Fibroblast of the conjunctiva (primary cell): Measurements from ENCODE around the gene ARSI.
A peak's percentile ranks its signal among the peaks of the same experiment; 100 is the strongest.

Experiments
- DNase-seq: peaks from one replicate; pipeline ENCODE4 v3.0.0-alpha.2; 2010; ENCODE audit warnings: low read depth

ARSI gene

DNA sequence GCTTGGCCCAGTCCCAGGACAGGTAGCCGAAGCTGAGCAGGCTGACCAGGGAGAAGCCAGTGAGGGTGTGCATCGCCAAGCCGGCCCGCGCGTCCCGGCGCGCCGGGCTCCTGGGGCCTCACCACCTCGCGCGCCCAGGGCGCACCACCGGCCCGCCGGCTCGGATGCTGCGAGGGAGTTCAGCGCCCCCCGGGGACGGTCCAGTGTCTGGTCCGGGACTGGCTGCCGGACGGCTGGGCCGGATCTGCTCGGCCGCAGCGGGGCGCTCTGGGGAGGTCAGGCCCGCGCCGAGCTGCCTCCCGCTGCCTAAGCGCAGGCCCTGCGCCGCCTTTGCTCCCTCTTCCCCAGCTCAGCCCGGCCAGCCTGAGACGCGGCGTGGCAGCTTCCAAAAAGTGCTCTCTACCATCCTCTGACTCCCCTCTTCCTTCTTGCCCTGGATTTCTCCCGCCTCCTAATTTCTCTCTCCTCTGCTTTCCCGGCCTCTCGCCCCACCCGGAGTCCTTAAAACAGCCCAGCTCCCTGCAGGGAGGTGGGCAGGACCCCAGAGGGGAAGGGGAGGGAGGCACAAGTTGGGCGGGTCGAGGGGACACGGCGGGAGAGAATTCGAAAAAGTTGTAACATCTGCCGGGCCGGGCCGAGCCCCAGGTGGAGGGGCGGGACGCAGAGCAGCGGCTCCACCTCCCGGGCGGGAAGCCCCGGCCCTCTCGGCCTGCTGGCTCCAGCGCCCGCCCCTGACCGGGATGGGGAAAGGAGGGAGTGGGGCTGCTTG is at the start of gene ARSI:
ARSI (minus strand) TSS at position 605 of the 769 bp plus-strand sequence; CDS start at position 73, 532 bp downstream.
- no peak for DNase-seq

DNA sequence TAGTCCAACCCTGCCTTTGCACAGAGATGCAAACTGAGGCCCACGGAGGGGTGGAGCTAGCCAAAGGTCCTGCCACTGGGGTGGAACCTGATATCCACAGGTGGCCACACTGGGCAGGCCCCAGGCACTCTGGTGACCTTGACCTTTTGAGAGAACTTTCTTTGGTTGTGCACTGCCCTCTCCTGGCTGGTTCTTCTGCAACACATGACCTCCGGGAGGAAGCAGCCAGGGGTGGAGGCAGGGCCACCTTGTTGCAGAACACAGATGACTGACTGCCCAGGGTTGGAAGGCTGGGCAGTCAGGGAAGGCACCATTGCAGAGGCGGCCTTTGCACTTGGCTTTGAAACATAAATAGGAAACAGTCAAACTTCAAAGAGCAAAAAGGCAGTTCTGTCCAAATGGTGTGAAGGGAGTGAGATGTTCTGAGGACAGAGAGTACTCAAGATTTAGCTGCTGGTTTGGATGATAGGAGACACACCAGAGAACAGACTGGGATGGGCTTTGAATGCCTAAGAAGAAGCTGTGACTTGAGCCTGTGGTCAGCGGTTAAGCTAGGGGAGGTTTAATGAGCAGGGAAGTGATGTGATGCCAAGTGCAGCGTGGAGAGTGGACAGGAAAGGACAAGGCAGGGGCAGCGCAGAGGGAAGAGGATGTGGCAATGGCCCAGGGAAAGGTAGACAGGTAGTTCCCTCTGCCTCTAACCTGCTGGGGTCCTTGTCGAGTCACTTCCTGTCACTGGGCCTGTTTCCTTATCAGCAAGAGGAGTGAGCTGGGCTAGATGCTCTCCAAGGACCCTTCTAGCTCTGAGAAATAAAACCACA is 48.0 kb upstream of the ARSI start:
- DNase-seq, result peak; percentile 55

DNA sequence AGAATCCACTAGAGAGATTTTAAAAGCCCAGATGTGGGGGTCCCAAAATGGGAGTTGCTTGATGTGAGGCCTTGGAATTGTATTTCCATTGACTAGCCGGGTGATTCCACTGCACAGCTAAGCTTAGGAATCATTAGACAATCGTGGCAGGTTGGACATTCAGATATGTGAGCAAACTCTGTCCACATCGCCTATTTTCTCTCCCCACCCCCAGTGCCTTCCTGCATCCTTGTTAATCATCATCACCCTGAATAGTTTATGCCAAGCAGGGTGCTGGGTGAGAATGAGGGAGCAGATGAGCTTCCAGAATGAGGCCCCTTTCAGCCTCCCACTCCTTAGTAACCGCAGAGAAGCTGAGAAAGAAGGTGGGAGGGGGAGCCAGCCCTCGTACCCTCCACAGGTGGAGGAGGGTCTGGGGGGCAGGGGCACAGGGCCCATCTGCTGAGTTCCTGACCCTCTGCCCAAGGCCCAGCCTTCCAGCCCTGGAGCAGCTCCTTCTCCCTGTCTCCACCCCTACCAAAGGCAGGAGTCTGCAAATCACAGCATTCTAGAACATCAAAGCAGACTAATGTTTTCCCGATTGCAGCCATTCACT is 47.1 kb upstream of the ARSI start:
- DNase-seq, result no peak

- DNase-seq, result no peak
These were observed 44.7 kb upstream of the ARSI start for GRCh38 chr5:150347451-150347850.

- no peak for DNase-seq
These were observed 44.3 kb upstream of the ARSI start for GRCh38 chr5:150347003-150347402.

- no peak for DNase-seq
These were observed 43.9 kb upstream of the ARSI start for GRCh38 chr5:150346592-150346991.

DNA sequence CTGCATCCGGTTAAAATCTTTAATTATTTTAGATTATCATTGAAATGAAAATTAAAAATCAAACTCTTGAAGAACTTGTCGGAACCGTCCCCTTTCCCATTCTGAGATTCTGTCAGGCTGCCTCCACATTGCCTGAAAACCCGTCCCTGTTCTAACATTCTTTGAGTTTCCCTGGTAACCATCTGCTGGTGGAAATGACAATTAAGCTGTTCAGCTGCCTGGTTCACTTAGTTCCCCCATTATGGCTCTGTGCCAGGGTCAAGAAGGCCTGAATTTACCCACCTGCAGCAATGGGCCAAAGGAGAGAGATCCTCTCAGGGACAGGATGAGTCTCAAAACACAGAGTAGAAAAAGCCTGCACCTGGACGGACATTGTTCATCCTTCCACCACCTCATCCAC is 43.0 kb upstream of the ARSI start:
- DNase-seq, result no peak

- no peak for DNase-seq
These were observed 41.4 kb upstream of the ARSI start for GRCh38 chr5:150343994-150344631.

GRCh38 chr5:150342583-150342982 is 39.9 kb upstream of the ARSI start:
- no peak for DNase-seq

GRCh38 chr5:150341989-150342388 is 39.3 kb upstream of the ARSI start:
- DNase-seq, result no peak

GRCh38 chr5:150341331-150341730 is 38.6 kb upstream of the ARSI start:
- DNase-seq, result no peak

- no peak for DNase-seq
These were observed 38.0 kb upstream of the ARSI start for GRCh38 chr5:150340614-150341255.

DNA sequence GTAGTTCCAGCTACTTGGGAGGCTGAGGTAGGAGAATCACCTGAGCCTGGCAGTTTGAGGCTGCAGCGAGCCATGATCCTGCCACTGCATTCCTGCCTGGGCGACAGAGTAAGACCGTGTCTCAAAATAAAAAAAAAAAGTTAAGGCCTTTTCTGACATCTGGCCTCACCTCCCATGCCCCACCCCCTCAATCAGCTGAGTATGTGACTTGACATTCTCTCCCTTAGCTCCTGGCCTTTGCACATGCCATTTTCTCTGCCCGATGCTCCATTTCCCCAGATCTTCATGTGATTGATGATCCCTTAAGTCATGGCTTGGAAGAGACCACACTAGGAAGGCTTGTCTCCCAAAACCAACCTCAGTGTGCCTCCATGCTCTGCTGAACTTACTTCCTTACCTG is 37.1 kb upstream of the ARSI start:
- DNase-seq, result no peak

DNA sequence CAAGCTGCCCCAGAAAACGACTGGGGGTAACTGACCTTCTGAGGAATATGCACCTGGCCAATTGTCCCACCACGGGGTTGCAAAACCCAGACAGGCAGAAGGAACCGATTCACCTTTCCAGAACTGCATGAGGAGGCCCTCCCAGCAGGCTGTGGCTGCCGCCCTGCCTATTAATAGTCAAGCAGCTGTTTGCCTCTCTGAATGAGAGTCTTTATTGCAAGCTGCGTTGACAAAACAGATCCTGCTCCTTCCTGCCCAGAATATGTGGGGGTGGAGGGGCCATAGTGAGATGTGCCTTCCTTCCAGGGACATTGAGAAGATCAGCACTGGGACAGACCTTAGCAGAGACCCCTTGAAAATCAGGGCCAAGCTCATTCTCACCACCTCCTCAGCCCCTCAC is 36.5 kb upstream of the ARSI start:
- no peak for DNase-seq

GRCh38 chr5:150338546-150338945 is 35.8 kb upstream of the ARSI start:
- DNase-seq, result no peak

DNA sequence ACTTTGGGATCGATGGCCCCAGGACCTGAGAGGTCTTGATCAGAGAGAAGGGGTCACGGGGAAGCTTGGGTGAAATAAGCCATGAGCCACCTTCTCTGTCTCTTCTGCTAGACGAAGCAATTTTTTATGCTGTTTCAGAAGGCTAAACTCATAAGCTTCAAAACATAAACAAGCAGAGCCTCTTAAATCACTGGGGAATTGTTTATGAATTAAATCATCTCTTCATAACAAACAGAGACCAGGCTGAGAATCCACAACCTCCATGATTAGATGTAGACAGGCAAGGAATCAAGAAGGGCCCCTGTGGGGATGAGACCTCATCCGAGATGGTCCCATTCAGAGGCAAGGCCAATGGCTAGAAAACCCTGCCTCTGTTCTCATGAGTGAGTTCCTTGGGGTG is 33.1 kb upstream of the ARSI start:
- DNase-seq, result no peak

- no peak for DNase-seq
These were observed 30.7 kb upstream of the ARSI start for GRCh38 chr5:150333400-150333799.

GRCh38 chr5:150329881-150330876 is 27.5 kb upstream of the ARSI start:
- DNase-seq, result no peak

DNA sequence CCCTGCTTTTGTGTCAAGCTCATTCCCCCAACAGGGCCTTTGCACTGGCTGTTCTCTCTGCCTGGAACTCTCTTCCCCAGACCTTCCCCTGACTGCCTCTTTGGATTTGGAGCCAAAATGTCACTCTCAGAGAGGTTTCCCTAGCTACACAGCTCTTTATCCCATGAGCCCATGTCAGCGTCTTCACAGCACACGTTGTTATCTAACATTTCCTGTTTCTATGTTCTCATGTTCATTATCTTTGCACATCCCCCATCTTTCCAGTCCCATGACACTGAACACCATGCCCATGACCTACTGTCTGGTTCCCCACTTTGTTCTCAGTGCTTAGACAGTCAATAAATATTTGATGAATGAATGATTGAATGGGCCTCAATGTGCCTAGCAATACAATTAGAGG is 26.3 kb upstream of the ARSI start:
- no peak for DNase-seq

- no peak for DNase-seq
These were observed 25.8 kb upstream of the ARSI start for GRCh38 chr5:150328515-150328914.

GRCh38 chr5:150327139-150327538 is 24.4 kb upstream of the ARSI start:
- DNase-seq, result no peak
